Omental fat pad (tissue), 4 donors: ENCODE results near the gene CDKL4. TPM values are rescaled to one million over a fixed set of nuclear protein-coding genes. Genes with fewer than 3 reads are reported as not detected.
"Not testable (repeated sequence)": the region's sequence is repeated elsewhere in the genome, so short reads cannot be mapped to it uniquely, and the experiment has no call there.

Experiments
- ATAC-seq: fragments of 150-250 bp; one replicate; pipeline ENCODE4 v1.9.1; 2016; ENCODE audit warnings: mild to moderate bottlenecking, moderate library complexity; ENCODE audit not compliant: low FRiP score
- DNase-seq: peaks from one replicate; pipeline ENCODE4 v3.0.0-alpha.2; 2019; ENCODE audit warnings: low spot score
- total RNA-seq, 4 donors: library from RNA; depleted of rRNA; stranded (reverse); fragments of >200 nt; gene quantifications; one replicate each; pipeline ENCODE4 v1.1.0, GENCODE V29; 2016
- TF ChIP-seq, protein P1 (sequence below), 3 donors: fragments of 450-650 bp; IDR thresholded peaks; one replicate each; pipeline ENCODE4 v1.5.1; 2016 to 2017; ENCODE audit warnings: antibody characterized with exemption in 3 of 3, mild to moderate bottlenecking in 3 of 3, moderate library complexity in 2 of 3

The CDKL4 gene
- total RNA-seq, 4 donors from 2014 or later: 0.65 to 0.72 TPM; not detected in 2

DNA sequence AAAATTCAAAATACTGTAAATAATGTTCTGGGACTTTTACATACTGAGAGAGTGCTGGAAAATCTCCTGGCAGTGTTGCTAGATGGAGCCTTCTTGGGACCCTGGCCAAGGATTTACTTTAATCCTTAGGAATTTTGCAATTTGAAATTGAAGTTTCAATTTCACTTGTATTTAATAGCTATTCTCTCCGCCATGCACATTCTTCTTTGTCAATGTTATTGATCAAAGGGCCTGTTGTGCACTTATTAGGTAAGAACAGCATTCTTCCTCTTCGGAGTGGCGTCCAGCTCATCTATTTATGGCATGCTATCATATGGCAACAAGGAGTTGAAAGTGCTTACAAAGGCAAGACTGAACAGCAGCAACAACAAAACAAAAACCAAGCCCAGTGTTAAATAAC lies 82.8 kb downstream of the CDKL4 start:
- no peak for DNase-seq
- ATAC-seq: no peak
- TF ChIP-seq, protein P1, sequence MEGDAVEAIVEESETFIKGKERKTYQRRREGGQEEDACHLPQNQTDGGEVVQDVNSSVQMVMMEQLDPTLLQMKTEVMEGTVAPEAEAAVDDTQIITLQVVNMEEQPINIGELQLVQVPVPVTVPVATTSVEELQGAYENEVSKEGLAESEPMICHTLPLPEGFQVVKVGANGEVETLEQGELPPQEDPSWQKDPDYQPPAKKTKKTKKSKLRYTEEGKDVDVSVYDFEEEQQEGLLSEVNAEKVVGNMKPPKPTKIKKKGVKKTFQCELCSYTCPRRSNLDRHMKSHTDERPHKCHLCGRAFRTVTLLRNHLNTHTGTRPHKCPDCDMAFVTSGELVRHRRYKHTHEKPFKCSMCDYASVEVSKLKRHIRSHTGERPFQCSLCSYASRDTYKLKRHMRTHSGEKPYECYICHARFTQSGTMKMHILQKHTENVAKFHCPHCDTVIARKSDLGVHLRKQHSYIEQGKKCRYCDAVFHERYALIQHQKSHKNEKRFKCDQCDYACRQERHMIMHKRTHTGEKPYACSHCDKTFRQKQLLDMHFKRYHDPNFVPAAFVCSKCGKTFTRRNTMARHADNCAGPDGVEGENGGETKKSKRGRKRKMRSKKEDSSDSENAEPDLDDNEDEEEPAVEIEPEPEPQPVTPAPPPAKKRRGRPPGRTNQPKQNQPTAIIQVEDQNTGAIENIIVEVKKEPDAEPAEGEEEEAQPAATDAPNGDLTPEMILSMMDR (IDR thresholded peaks at IDR 0.05): no peak

DNA sequence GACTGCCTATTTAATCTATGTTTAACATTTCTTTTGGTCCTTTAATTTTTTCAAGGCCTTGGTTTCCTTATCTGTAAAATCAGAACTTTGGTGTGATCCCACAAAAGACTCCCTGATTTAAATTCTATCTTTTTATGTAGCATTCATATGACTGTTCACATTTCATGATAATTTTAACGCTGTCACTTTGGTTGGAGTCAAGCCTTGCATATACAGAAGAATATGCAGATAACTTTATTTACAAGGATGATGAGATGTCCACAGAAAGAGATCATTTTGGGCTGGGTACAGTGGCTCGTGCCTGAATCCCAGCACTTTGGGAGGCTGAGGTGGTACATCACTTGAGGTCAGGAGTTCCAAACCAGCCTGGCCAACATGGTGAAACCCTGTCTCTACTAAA lies 84.5 kb downstream of the CDKL4 start:
- DNase-seq: no peak
- no peak for ATAC-seq
- TF ChIP-seq, protein P1 (IDR thresholded peaks at IDR 0.05): no peak

DNA sequence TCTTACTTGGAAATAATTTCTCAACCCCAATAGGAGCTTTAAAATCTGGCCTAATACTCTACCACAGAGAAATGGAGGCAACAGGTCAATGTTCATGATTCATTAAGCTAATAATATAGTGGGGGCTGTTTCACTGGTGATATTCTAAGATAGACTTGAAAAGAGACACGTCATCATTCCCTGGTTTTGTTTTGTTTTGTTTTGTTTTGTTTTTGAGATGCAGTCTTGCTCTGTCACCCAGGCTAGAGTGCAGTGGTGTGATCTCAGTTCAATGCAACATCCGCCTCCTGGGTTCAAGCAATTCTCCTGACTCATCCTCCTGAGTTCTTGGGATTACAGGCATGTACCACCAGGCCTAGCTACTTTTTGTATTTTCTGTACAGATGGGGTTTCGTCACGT lies 85.4 kb downstream of the CDKL4 start:
- no peak for DNase-seq
- TF ChIP-seq, protein P1 (IDR thresholded peaks at IDR 0.05): no peak
- ATAC-seq: no peak

DNA sequence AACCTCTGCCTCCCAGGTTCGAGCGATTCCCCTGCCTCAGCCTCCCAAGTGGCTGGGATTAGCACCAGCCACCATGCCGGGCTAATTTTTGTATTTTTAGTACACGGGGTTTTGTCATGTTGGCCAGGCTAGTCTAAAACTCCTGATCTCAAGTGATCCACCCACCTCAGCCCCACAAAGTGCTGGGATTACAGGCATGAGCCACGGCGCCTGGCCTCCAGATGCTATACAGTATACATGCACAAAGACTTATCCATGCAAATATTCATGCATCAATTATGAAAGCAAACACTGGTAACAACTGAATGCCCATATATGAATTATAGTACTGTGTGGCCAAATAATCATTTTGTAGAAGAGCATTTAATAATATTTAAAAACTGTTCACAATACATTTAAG lies 86.9 kb downstream of the CDKL4 start:
- TF ChIP-seq, protein P1 (IDR thresholded peaks at IDR 0.05): no peak
- DNase-seq (no peak), ATAC-seq (no peak)

DNA sequence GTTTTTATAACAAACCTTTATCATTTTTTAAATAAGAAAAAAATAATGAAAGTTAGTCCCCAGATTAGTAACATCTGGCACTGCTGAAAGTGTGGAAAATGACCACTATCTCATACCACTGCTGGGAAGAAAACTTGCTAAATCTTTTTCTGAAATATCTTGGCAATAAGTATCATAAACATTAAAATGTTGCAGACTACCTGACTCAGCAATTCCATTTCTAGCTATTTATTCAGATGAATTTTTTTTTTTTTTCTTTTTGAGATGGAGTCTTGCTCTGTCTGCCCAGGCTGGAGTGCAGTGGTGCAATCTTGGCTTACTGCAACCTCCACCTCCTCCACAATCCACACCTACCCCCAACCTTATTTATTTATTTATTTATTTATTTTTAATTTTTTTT lies 87.7 kb downstream of the CDKL4 start:
- DNase-seq (no peak), ATAC-seq (peak; percentile 86)
- TF ChIP-seq, protein P1 (IDR thresholded peaks at IDR 0.05): no peak

DNA sequence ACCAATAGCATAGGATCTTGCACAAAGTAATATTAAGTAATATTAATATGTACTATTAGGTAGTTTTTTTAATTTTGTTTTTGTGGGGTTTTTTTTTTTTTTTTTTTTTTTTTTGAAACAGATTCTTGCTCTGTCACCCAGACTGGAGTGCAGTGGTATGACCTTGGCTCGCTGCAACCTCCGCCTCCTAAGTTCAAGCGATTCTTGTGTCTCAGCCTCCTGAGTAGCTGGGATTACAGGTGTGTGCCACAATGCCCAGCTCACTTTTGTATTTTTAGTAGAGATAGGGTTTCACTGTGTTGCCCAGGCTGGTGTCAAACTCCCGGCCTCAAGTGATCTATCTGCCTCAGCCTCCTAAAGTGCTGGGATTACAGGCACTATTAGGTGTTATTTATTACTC lies 88.2 kb downstream of the CDKL4 start:
- DNase-seq, ATAC-seq: not testable (repeated sequence)

DNA sequence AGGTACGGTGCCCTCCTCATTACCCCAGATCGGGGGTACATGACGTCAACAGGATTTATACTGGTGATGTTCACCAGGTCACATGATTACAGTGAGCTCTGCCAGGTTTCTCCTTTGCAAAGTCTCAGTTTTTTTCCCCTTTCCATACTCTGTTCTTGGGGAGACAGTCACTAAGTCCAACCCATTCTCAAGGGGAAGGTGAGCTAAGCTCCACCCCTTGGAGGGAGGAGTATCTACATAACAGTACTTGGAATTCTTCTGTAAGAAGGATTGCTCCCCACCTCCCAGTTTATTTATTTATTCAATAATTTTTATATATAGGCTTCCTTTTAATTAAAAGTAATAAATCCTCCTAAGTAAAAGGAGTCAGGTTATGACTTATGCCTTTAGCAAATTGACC lies 88.8 kb downstream of the CDKL4 start:
- no peak for DNase-seq
- TF ChIP-seq, protein P1 (IDR thresholded peaks at IDR 0.05): no peak
- no peak for ATAC-seq

DNA sequence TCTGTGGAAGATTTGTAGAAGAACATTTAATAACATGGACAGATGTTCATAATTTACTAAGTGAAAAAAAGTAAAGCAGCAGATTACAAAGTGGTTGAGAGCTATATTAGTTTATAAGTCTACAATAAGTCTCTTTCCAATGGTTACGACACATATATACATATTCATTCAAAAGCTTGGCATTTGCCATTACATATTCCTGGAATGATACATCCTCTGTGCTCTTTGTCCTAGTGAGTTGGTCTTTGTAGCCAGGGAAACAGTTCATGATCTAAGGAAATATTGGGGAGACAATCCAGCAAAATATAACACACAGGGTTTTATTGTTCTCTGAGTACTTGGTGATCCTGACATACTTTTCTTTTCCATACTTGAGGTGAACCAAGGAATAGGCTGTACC lies 90.5 kb downstream of the CDKL4 start:
- TF ChIP-seq, protein P1 (IDR thresholded peaks at IDR 0.05): no peak
- no peak for ATAC-seq
- DNase-seq: no peak
